ENCODE data around the gene KCNQ1OT1. TPM values are rescaled to one million over a fixed set of nuclear protein-coding genes. Genes with fewer than 3 reads are reported as not detected.

KCNQ1OT1 gene
- total RNA-seq, 2 donors from 2014 or later, result 5.2 to 6.9 TPM

GRCh38 chr11:2745511-2745910, 45.7 kb upstream of the KCNQ1OT1 start:
- no peaks in the 10 kb centered on the region for H3K9me3 Mint-ChIP-seq

GRCh38 chr11:2744166-2744565, 44.4 kb upstream of the KCNQ1OT1 start:
- Mint-ChIP-seq H3K27ac (no peak overlapping the region), H3K4me3 (no peak overlapping the region), H3K36me3 (ENCODE audit: low read depth) (no peaks in the 10 kb centered on the region), H3K9me3 (no peaks in the 10 kb centered on the region), H3K4me1 (peaks cover 17% of the 10 kb centered on the region), H3K27me3 (ENCODE audit: insufficient read depth) (peaks cover 31% of the 10 kb centered on the region)
- Histone ChIP-seq H3K36me3 (ENCODE audit: control insufficient read depth, insufficient read depth, low read length) (no peaks in the 10 kb centered on the region), H3K4me1 (ENCODE audit: control insufficient read depth, insufficient read depth, low read length) (peaks cover 8% of the 10 kb centered on the region), H3K4me3 (ENCODE audit: low read length) (no peak overlapping the region), H3K27ac (ENCODE audit: low read depth, low read length) (no peak overlapping the region), H3K9me3 (ENCODE audit: control insufficient read depth, low read length) (no peaks in the 10 kb centered on the region), H3K9ac (ENCODE audit: extremely low read depth, low read length, poor library complexity, severe bottlenecking) (no peak overlapping the region), H3K27me3 (ENCODE audit: control insufficient read depth, insufficient read depth, low read length, poor library complexity, severe bottlenecking) (no peaks in the 10 kb centered on the region)
- TF ChIP-seq CTCF (conservative IDR thresholded peaks at IDR 0.05), result no peak
- no peak for DNase-seq
- 95 to 97% methylated on average over 9 of the region's 9 CpGs for WGBS, 2 experiments (ENCODE audit: insufficient coverage in 1 of 2, insufficient read length in 1 of 2)

More at GRCh38 chr11:2745511-2745910, 45.7 kb upstream of the KCNQ1OT1 start:
- no peak overlapping the region for H3K27ac ChIP-seq (ENCODE audit: low read depth, low read length)
- Mint-ChIP-seq H3K4me1 (peaks cover 20% of the 10 kb centered on the region), H3K4me3 (no peak overlapping the region), H3K27ac (no peak overlapping the region), H3K36me3 (ENCODE audit: low read depth) (no peaks in the 10 kb centered on the region), H3K27me3 (ENCODE audit: insufficient read depth) (peaks cover 36% of the 10 kb centered on the region)
- DNase-seq, result no peak
- H3K4me3 ChIP-seq (ENCODE audit: low read length), result no peak overlapping the region
- no peak for TF ChIP-seq CTCF (conservative IDR thresholded peaks at IDR 0.05)
- H3K9ac ChIP-seq (ENCODE audit: extremely low read depth, low read length, poor library complexity, severe bottlenecking), result no peak overlapping the region
- peaks cover 8% of the 10 kb centered on the region for H3K4me1 ChIP-seq (ENCODE audit: control insufficient read depth, insufficient read depth, low read length)
- H3K27me3 ChIP-seq (ENCODE audit: control insufficient read depth, insufficient read depth, low read length, poor library complexity, severe bottlenecking), result no peaks in the 10 kb centered on the region
- no peaks in the 10 kb centered on the region for H3K36me3 ChIP-seq (ENCODE audit: control insufficient read depth, insufficient read depth, low read length)
- no peaks in the 10 kb centered on the region for H3K9me3 ChIP-seq (ENCODE audit: control insufficient read depth, low read length)
- 91 to 92% methylated on average over 12 to 14 of the region's 14 CpGs for WGBS, 2 experiments (ENCODE audit: insufficient coverage in 1 of 2, insufficient read length in 1 of 2)

- no peaks in the 10 kb centered on the region for H3K36me3 ChIP-seq (ENCODE audit: control insufficient read depth, insufficient read depth, low read length)
- peak; percentile 32 for TF ChIP-seq CTCF (conservative IDR thresholded peaks at IDR 0.05)
- no peaks in the 10 kb centered on the region for H3K27me3 ChIP-seq (ENCODE audit: control insufficient read depth, insufficient read depth, low read length, poor library complexity, severe bottlenecking)
- H3K27me3 Mint-ChIP-seq (ENCODE audit: insufficient read depth), result peaks cover 28% of the 10 kb centered on the region
- peaks cover 17% of the 10 kb centered on the region for H3K4me1 Mint-ChIP-seq
- no peak overlapping the region for H3K27ac ChIP-seq (ENCODE audit: low read depth, low read length)
- H3K4me1 ChIP-seq (ENCODE audit: control insufficient read depth, insufficient read depth, low read length), result peaks cover 8% of the 10 kb centered on the region
- H3K27ac Mint-ChIP-seq, result no peak overlapping the region
- DNase-seq, result no peak
- no peaks in the 10 kb centered on the region for H3K36me3 Mint-ChIP-seq (ENCODE audit: low read depth)
- H3K9me3 Mint-ChIP-seq, result no peaks in the 10 kb centered on the region
- 90% methylated on average over 9 to 21 of the region's 21 CpGs for WGBS, 2 experiments (ENCODE audit: insufficient coverage in 1 of 2, insufficient read length in 1 of 2)
- H3K4me3 Mint-ChIP-seq, result no peak overlapping the region
- no peak overlapping the region for H3K9ac ChIP-seq (ENCODE audit: extremely low read depth, low read length, poor library complexity, severe bottlenecking)
- no peaks in the 10 kb centered on the region for H3K9me3 ChIP-seq (ENCODE audit: control insufficient read depth, low read length)
- H3K4me3 ChIP-seq (ENCODE audit: low read length), result no peak overlapping the region
These were observed 43.8 kb upstream of the KCNQ1OT1 start for GRCh38 chr11:2743427-2744110.

All from endodermal cell (in vitro differentiated cells).